Naive B cell (primary cell): ENCODE measurements around the gene POLR2L. TPM values are rescaled to one million over a fixed set of nuclear protein-coding genes. Genes with fewer than 3 reads are reported as not detected.

Experiments
- ATAC-seq, 2 donors: fragments of 150-1000 bp; cut with Tn5 transposase; 2 replicates each; pipeline ENCODE4 v1.10.0; 2021; ENCODE audit warnings: low read depth in 2 of 2, mild to moderate bottlenecking in 2 of 2, moderate library complexity in 2 of 2
- DNase-seq: peaks from one replicate; pipeline ENCODE4 v3.0.0; 2022
- H3K27ac Mint-ChIP-seq, 6 donors: one replicate each; pipeline ENCODE4 v1.8.0; 2020 to 2022; ENCODE audit warnings: mild to moderate bottlenecking in 6 of 6, mixed read lengths in 6 of 6, moderate library complexity in 5 of 6, inconsistent platforms in 2 of 6
- H3K27me3 Mint-ChIP-seq, 3 donors: one replicate each; pipeline ENCODE4 v1.8.0; 2021 to 2022; ENCODE audit warnings: mixed read lengths in 3 of 3, mild to moderate bottlenecking in 1 of 3
- H3K36me3 Mint-ChIP-seq, 2 donors: one replicate each; pipeline ENCODE4 v1.8.0; 2020 to 2022; ENCODE audit warnings: mixed read lengths in 2 of 2, inconsistent platforms in 1 of 2, mild to moderate bottlenecking in 1 of 2
- H3K4me1 Mint-ChIP-seq, 3 donors: one replicate each; pipeline ENCODE4 v1.8.0; 2020 to 2022; ENCODE audit warnings: mixed read lengths in 3 of 3, inconsistent platforms in 1 of 3, mild to moderate bottlenecking in 1 of 3, moderate library complexity in 1 of 3
- H3K4me3 Mint-ChIP-seq, 8 donors: one replicate each; pipeline ENCODE4 v1.8.0; 2020 to 2022; ENCODE audit warnings: mild to moderate bottlenecking in 8 of 8, mixed read lengths in 8 of 8, moderate library complexity in 8 of 8, inconsistent platforms in 2 of 8
- H3K9me3 Mint-ChIP-seq, 7 donors: one replicate each; pipeline ENCODE4 v1.8.0; 2020 to 2022; ENCODE audit warnings: mixed read lengths in 7 of 7, mild to moderate bottlenecking in 5 of 7, inconsistent platforms in 2 of 7, moderate library complexity in 1 of 7
- polyA plus RNA-seq, 6 donors: library from polyadenylated mRNA; unstranded; fragments of 300-500 nt; fragmentation: Illumina TruSeq; gene quantifications; one replicate each; pipeline ENCODE4 v1.2.3, GENCODE V29; 2021; ENCODE audit warnings: low read depth in 6 of 6

Gene POLR2L
- polyA plus RNA-seq, 6 donors from 2014 or later: 41.3 to 68.4 (median 55.9) TPM

DNA sequence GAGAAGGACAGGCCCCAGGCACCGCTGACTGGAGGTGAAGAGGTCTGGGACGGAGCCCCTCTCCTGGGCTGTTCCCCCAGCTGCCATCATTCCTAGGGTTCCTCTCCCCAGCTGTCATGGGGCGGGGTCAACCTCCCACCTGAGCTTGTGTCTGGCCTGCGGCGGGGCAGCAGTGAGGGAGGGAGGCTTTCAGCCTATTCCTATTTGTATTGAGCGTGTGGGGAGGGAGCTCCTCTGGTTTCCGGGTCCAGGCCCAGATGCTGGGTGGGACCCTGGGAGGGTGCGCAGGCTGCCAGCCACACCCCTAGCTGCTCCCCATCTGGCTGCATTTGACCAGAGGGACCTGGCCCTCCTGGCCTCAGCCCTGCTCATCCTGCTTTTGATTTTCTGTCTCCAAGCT, 14.1 kb upstream of the POLR2L start:
- H3K4me1 Mint-ChIP-seq: peaks cover 0 to 4% (median 0%) of the 10 kb centered on the region in 3 donors
- H3K4me3 Mint-ChIP-seq: no peak overlapping the region
- H3K36me3 Mint-ChIP-seq: no peaks in the 10 kb centered on the region
- DNase-seq (no peak), ATAC-seq (no peak)
- no peaks in the 10 kb centered on the region for H3K27me3 Mint-ChIP-seq
- no peak overlapping the region for H3K27ac Mint-ChIP-seq
- no peaks in the 10 kb centered on the region for H3K9me3 Mint-ChIP-seq

- no peak overlapping the region for H3K27ac Mint-ChIP-seq
- no peaks in the 10 kb centered on the region for H3K36me3 Mint-ChIP-seq
- H3K4me3 Mint-ChIP-seq: no peak overlapping the region
- ATAC-seq: no peak
- no peaks in the 10 kb centered on the region for H3K9me3 Mint-ChIP-seq
- H3K4me1 Mint-ChIP-seq: peaks cover 0 to 4% (median 0%) of the 10 kb centered on the region in 3 donors
- DNase-seq: no peak
- no peaks in the 10 kb centered on the region for H3K27me3 Mint-ChIP-seq
These were observed 13.5 kb upstream of the POLR2L start for GRCh38 chr11:855796-856195.

DNA sequence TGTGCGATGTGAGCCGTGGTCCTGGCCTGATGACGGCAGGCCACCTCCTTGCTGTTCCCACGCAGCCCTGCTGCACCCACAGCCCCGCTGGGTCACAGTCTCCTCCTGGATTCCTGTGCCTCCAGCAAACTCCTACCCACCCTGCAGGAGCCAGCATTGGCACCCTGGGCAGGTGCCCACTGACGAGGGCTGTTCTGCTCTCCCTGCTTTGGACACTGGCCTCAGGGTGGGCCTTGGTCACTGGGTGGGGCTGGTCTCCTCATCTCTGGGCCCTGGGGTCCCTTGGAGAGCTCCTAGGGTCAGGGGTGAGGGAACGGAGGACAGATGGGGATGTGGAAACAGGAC, 13.0 kb upstream of the POLR2L start:
- DNase-seq (no peak), ATAC-seq (no peak)
- no peaks in the 10 kb centered on the region for H3K36me3 Mint-ChIP-seq
- H3K27me3 Mint-ChIP-seq: no peaks in the 10 kb centered on the region
- peaks cover 0 to 4% (median 0%) of the 10 kb centered on the region in 3 donors for H3K4me1 Mint-ChIP-seq
- H3K4me3 Mint-ChIP-seq: no peak overlapping the region
- no peak overlapping the region for H3K27ac Mint-ChIP-seq
- no peaks in the 10 kb centered on the region for H3K9me3 Mint-ChIP-seq

- DNase-seq (no peak), ATAC-seq (no peak)
- H3K27me3 Mint-ChIP-seq: no peaks in the 10 kb centered on the region
- H3K9me3 Mint-ChIP-seq: no peaks in the 10 kb centered on the region
- H3K27ac Mint-ChIP-seq: no peak overlapping the region
- no peak overlapping the region for H3K4me3 Mint-ChIP-seq
- H3K4me1 Mint-ChIP-seq: peaks cover 0 to 4% (median 0%) of the 10 kb centered on the region in 3 donors
- no peaks in the 10 kb centered on the region for H3K36me3 Mint-ChIP-seq
These were observed 12.4 kb upstream of the POLR2L start for GRCh38 chr11:854601-855329.

DNA sequence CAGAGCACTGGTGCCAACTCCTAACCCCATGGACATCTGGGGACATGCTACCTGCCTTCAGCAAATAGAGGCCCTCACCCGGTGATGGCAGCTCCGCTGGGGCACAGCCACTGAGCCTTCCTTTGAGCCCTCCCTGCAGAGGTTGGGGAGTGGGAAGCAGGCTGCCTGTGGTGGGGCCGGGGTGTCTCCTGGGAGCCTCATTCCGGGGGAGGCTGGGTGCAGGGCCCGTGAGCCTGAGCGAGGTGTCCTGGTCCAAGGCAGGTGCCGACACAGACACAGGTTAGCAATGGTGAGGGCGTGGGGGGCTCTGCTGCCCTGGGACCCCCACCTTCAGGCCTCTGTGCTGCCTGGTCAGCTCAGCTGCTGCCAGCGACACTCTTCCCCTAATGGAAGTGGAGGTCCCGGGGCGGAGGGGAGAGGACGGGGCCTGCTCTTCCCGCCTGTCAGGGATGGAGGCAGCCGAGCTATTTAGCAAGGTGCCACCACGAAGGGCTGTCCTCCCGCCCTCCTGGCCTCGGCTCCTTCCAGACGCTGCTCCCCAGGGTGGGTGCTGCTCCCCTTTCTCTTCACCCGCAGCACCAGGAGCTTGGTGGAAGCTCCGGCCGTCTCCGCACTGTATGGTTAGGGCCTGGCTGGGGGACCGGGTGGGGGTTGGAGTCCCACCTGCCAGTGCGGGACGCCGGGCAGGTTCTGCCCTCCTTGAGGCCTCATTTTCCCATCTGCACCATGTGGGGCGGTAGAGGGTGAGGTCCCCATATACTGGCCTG, 11.5 kb upstream of the POLR2L start:
- H3K27ac Mint-ChIP-seq: no peak overlapping the region
- no peaks in the 10 kb centered on the region for H3K9me3 Mint-ChIP-seq
- H3K4me3 Mint-ChIP-seq: no peak overlapping the region
- peaks cover 0 to 4% (median 0%) of the 10 kb centered on the region in 3 donors for H3K4me1 Mint-ChIP-seq
- no peaks in the 10 kb centered on the region for H3K36me3 Mint-ChIP-seq
- DNase-seq (no peak), ATAC-seq (no peak)
- peaks cover 0 to 5% (median 0%) of the 10 kb centered on the region in 3 donors for H3K27me3 Mint-ChIP-seq

- Mint-ChIP-seq H3K4me1 (peaks cover 0 to 6% (median 4%) of the 10 kb centered on the region in 3 donors), H3K36me3 (no peaks in the 10 kb centered on the region), H3K27me3 (peaks cover 0 to 11% (median 0%) of the 10 kb centered on the region in 3 donors), H3K27ac (peak overlapping the region in 1 of 6 donors; percentile 64), H3K9me3 (no peaks in the 10 kb centered on the region), H3K4me3 (peak overlapping the region in 1 of 8 donors; percentile 50)
- DNase-seq (no peak), ATAC-seq (no peak)
These were observed 10.4 kb upstream of the POLR2L start for GRCh38 chr11:852762-853161.

GRCh38 chr11:850775-851763, 8.7 kb upstream of the POLR2L start:
- Mint-ChIP-seq H3K4me1 (peaks cover 0 to 6% (median 0%) of the 10 kb centered on the region in 3 donors), H3K9me3 (no peaks in the 10 kb centered on the region), H3K4me3 (peak overlapping the region in 6 of 8 donors; percentile 28 to 80 (median 68)), H3K27me3 (peaks cover 0 to 18% (median 0%) of the 10 kb centered on the region in 3 donors), H3K27ac (peak overlapping the region in 2 of 6 donors; percentile 12 to 47), H3K36me3 (no peaks in the 10 kb centered on the region)
- DNase-seq: no peak
- no peak for ATAC-seq

- H3K9me3 Mint-ChIP-seq: no peaks in the 10 kb centered on the region
- peak; percentile 21 to 22 for ATAC-seq
- peaks cover 0 to 8% (median 0%) of the 10 kb centered on the region in 3 donors for H3K4me1 Mint-ChIP-seq
- peaks cover 0 to 21% (median 0%) of the 10 kb centered on the region in 3 donors for H3K27me3 Mint-ChIP-seq
- no peak for DNase-seq
- H3K4me3 Mint-ChIP-seq: peak overlapping the region; percentile 33 to 87 (median 69)
- H3K27ac Mint-ChIP-seq: no peak overlapping the region
- H3K36me3 Mint-ChIP-seq: no peaks in the 10 kb centered on the region
These were observed 7.8 kb upstream of the POLR2L start for GRCh38 chr11:849951-850774.

DNA sequence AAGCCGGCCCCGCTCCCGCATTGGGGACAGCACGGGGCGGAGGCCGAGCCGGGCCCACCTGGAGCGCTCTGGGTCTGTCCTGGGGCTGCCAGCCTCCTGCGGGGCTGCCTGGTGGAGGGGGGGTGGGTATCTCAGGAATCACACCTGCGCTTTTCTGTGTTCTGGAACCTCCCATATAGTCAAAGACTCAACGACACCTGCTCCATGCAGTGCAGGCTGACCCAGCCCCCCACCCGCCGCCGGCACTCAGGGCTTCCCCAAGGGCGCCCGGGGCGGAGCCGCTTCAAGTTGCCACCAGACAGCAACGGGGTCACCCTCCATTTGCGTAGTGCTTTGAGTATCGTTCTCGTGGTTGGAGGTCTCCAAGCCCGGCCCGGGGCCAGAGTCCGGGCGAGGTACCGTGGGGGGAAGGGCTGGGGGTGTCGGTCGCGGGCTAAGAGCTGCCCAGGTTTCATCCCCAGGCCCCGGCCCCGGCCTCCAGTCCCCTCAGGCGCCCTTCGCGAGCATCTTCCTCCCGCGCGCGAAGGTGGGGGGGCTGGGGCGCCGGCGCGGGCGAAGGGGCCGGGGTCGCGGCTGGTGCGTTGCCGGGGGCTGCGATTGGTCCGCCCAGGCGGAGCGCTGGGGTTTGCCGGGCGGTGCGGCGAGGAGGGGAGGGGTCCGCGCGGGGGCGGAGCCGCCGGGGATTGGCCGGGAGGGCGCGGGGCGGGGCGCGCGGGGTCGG, 6.9 kb upstream of the POLR2L start:
- Mint-ChIP-seq H3K4me3 (peak overlapping the region; percentile 27 to 90 (median 84)), H3K36me3 (no peaks in the 10 kb centered on the region), H3K9me3 (no peaks in the 10 kb centered on the region), H3K4me1 (peaks cover 2 to 15% (median 4%) of the 10 kb centered on the region in 3 donors), H3K27me3 (peaks cover 0 to 27% (median 0%) of the 10 kb centered on the region in 3 donors), H3K27ac (peak overlapping the region in 2 of 6 donors; percentile 63 to 66)
- ATAC-seq: peak; percentile 47 to 60
- DNase-seq: no peak

DNA sequence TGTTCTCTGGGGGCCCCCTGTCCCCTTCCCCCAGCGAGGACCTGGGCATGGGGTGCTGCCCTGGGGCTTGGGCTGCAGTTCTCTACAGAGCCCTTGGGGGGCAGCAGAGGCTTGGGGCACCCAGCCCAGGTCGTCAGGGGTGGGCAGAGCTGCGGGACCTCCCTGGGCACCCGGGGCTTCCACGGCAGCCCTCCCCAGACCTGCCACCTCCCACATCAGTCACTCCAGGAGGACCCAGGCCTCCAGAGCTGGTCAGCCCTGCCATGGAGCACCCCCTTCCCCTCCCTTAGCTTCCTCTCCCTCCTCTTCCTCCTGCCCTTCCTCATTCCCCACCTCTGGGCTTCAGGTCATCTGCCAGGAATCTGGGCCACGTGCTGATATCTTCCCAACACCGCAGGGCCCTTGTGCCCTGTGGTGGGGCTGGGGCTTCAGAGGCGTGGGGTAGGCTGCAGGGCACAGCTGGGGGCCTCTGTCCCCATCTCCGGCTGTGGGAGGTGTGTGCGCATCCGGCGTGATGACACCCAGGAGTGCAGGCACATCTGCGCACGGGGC, 6.1 kb upstream of the POLR2L start:
- Mint-ChIP-seq H3K27ac (peak overlapping the region in 1 of 6 donors; percentile 70), H3K4me3 (peak overlapping the region in 7 of 8 donors; percentile 23 to 77 (median 67)), H3K9me3 (no peaks in the 10 kb centered on the region), H3K27me3 (peaks cover 0 to 33% (median 5%) of the 10 kb centered on the region in 3 donors), H3K4me1 (peaks cover 7 to 23% (median 10%) of the 10 kb centered on the region in 3 donors), H3K36me3 (no peaks in the 10 kb centered on the region)
- DNase-seq: peak; percentile 65
- peak; percentile 53 to 65 for ATAC-seq

- ATAC-seq: no peak
- peaks cover 10 to 25% (median 11%) of the 10 kb centered on the region in 3 donors for H3K4me1 Mint-ChIP-seq
These were observed 5.5 kb upstream of the POLR2L start for GRCh38 chr11:847876-848275.

More at GRCh38 chr11:847876-848275, 5.5 kb upstream of the POLR2L start:
- no peak for DNase-seq
- no peak overlapping the region for H3K27ac Mint-ChIP-seq
- peak overlapping the region in 1 of 8 donors; percentile 76 for H3K4me3 Mint-ChIP-seq
- no peaks in the 10 kb centered on the region for H3K36me3 Mint-ChIP-seq
- peaks cover 0 to 36% (median 6%) of the 10 kb centered on the region in 3 donors for H3K27me3 Mint-ChIP-seq
- no peaks in the 10 kb centered on the region for H3K9me3 Mint-ChIP-seq
